Astrocyte (in vitro differentiated cells and primary cell): ENCODE measurements around the gene CALR3. TPM values are rescaled to one million over a fixed set of nuclear protein-coding genes. Genes with fewer than 3 reads are reported as not detected.

Experiments
- DNase-seq: peaks from one replicate; pipeline ENCODE4 v3.0.0-alpha.2; 2010; ENCODE audit warnings: low read depth
- FAIRE-seq: peaks from 2 replicates; lab custom pipeline; 2011; peaks lifted over from hg19 to GRCh38; lab: Jason Lieb, UNC
- H2AFZ ChIP-seq: 2 replicates; pipeline ENCODE4 v1.6.0; 2012; ENCODE audit warnings: low read depth, low read length, inconsistent platforms
- H3K27ac ChIP-seq: 2 replicates; pipeline ENCODE4 v1.5.1; 2011; ENCODE audit warnings: low read depth, low read length, inconsistent platforms
- H3K27me3 ChIP-seq: 2 replicates; pipeline ENCODE4 v1.6.0; 2011; ENCODE audit warnings: low read length, inconsistent platforms; ENCODE audit not compliant: insufficient read depth
- H3K36me3 ChIP-seq: 2 replicates; pipeline ENCODE4 v1.5.1; 2011; ENCODE audit warnings: low read length, inconsistent platforms; ENCODE audit not compliant: insufficient read depth
- H3K4me1 ChIP-seq: 2 replicates; pipeline ENCODE4 v1.5.1; 2011; ENCODE audit warnings: low read length, inconsistent platforms; ENCODE audit not compliant: insufficient read depth
- H3K4me2 ChIP-seq: 2 replicates; pipeline ENCODE4 v1.6.0; 2012; ENCODE audit warnings: low read length, inconsistent platforms
- H3K4me3 ChIP-seq: 2 replicates; pipeline ENCODE4 v1.5.1; 2011; ENCODE audit warnings: low read depth, mild to moderate bottlenecking, low read length, inconsistent platforms; ENCODE audit not compliant: insufficient read depth
- H3K79me2 ChIP-seq: 2 replicates; pipeline ENCODE4 v1.6.0; 2012; ENCODE audit warnings: mild to moderate bottlenecking, low read length, inconsistent platforms; ENCODE audit not compliant: insufficient read depth
- H3K9ac ChIP-seq: 2 replicates; pipeline ENCODE4 v1.6.0; 2012; ENCODE audit warnings: mild to moderate bottlenecking, low read length, inconsistent platforms
- H3K9me3 ChIP-seq: 2 replicates; pipeline ENCODE4 v1.5.1; 2012; ENCODE audit warnings: low read depth, mild to moderate bottlenecking, low read length, inconsistent platforms; ENCODE audit not compliant: insufficient read depth
- H4K20me1 ChIP-seq: 2 replicates; pipeline ENCODE4 v1.6.0; 2012; ENCODE audit warnings: low read length, inconsistent platforms; ENCODE audit not compliant: insufficient read depth
- H3K27ac Mint-ChIP-seq: one replicate; pipeline ENCODE4 v1.8.0; 2021; ENCODE audit warnings: mild to moderate bottlenecking, mixed read lengths; ENCODE audit not compliant: unreplicated experiment
- H3K27me3 Mint-ChIP-seq: one replicate; pipeline ENCODE4 v1.8.0; 2021; ENCODE audit warnings: low read depth, mixed read lengths; ENCODE audit not compliant: unreplicated experiment
- H3K36me3 Mint-ChIP-seq: one replicate; pipeline ENCODE4 v1.8.0; 2021; ENCODE audit warnings: low read depth, mixed read lengths; ENCODE audit not compliant: unreplicated experiment
- H3K4me1 Mint-ChIP-seq: one replicate; pipeline ENCODE4 v1.8.0; 2021; ENCODE audit warnings: low read depth, mixed read lengths; ENCODE audit not compliant: unreplicated experiment
- H3K4me3 Mint-ChIP-seq: one replicate; pipeline ENCODE4 v1.8.0; 2021; ENCODE audit warnings: mild to moderate bottlenecking, moderate library complexity, mixed read lengths; ENCODE audit not compliant: unreplicated experiment
- H3K9me3 Mint-ChIP-seq: one replicate; pipeline ENCODE4 v1.8.0; 2021; ENCODE audit warnings: mild to moderate bottlenecking, mixed read lengths; ENCODE audit not compliant: unreplicated experiment
- EZH2 ChIP-seq: IDR thresholded peaks from 2 replicates; pipeline ENCODE4 v1.6.1; 2012; ENCODE audit warnings: mild to moderate bottlenecking, low read length, inconsistent platforms; ENCODE audit not compliant: insufficient read depth
- total RNA-seq: library from RNA; stranded (reverse); gene quantifications from 2 replicates; pipeline ENCODE4 v1.2.1, GENCODE V29; 2021
- TF ChIP-seq, protein P1 (sequence below): IDR thresholded peaks from 2 replicates; pipeline ENCODE4 v1.5.1; 2011; ENCODE audit warnings: low read depth, mild to moderate bottlenecking, inconsistent platforms, low read length, moderate library complexity; ENCODE audit not compliant: insufficient read depth

CALR3 gene
- total RNA-seq, 1 donor from 2014 or later, result not detected

GRCh38 chr19:16433986-16434385 is 62.0 kb downstream of the CALR3 start:
- Mint-ChIP-seq H3K4me1 (peaks cover 28% of the 10 kb centered on the region), H3K27me3 (no peaks in the 10 kb centered on the region), H3K36me3 (peaks cover 12% of the 10 kb centered on the region), H3K27ac (peak overlapping the region; percentile 99), H3K9me3 (no peaks in the 10 kb centered on the region), H3K4me3 (no peak overlapping the region)
- Histone ChIP-seq H3K79me2 (no peaks in the 10 kb centered on the region), H3K36me3 (peaks cover 5% of the 10 kb centered on the region), H3K27me3 (no peaks in the 10 kb centered on the region), H3K4me2 (no peak overlapping the region), H3K9me3 (no peaks in the 10 kb centered on the region), H3K9ac (no peak overlapping the region), H3K27ac (peak overlapping the region; percentile 94), H3K4me1 (peaks cover 31% of the 10 kb centered on the region), H4K20me1 (peaks cover 5% of the 10 kb centered on the region), H2AFZ (no peak overlapping the region), H3K4me3 (no peak overlapping the region)
- FAIRE-seq (no peak), DNase-seq (no peak)
- TF ChIP-seq EZH2, result no peak
- TF ChIP-seq, protein P1, sequence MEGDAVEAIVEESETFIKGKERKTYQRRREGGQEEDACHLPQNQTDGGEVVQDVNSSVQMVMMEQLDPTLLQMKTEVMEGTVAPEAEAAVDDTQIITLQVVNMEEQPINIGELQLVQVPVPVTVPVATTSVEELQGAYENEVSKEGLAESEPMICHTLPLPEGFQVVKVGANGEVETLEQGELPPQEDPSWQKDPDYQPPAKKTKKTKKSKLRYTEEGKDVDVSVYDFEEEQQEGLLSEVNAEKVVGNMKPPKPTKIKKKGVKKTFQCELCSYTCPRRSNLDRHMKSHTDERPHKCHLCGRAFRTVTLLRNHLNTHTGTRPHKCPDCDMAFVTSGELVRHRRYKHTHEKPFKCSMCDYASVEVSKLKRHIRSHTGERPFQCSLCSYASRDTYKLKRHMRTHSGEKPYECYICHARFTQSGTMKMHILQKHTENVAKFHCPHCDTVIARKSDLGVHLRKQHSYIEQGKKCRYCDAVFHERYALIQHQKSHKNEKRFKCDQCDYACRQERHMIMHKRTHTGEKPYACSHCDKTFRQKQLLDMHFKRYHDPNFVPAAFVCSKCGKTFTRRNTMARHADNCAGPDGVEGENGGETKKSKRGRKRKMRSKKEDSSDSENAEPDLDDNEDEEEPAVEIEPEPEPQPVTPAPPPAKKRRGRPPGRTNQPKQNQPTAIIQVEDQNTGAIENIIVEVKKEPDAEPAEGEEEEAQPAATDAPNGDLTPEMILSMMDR, result no peak

DNA sequence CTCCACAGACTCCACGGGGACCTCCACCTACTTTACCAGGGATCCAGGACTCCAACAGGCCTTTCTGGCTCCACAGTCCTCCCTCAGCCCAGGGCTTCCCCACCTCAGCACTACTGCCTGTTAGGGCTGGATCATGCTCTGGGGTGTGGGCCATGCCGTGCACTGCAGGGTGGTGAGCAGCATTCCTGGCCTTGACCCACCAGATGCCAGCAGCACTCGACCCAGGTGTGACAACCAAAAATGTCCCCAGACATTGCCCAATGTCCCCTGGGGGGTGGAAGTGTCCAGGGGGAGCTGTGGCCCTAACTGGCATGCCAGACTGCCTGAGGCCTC is 66.2 kb downstream of the CALR3 start:
- peaks cover 16% of the 10 kb centered on the region for H3K36me3 Mint-ChIP-seq
- H3K36me3 ChIP-seq, result peaks cover 5% of the 10 kb centered on the region

GRCh38 chr19:16429066-16429758 is 66.8 kb downstream of the CALR3 start:
- peaks cover 3% of the 10 kb centered on the region for H3K4me1 ChIP-seq
- H3K4me2 ChIP-seq, result no peak overlapping the region
- no peak overlapping the region for H3K27ac ChIP-seq
- no peak overlapping the region for H2AFZ ChIP-seq
- H3K9me3 Mint-ChIP-seq, result no peaks in the 10 kb centered on the region
- no peak overlapping the region for H3K4me3 ChIP-seq
- no peak overlapping the region for H3K4me3 Mint-ChIP-seq
- TF ChIP-seq, protein P1, result no peak
- TF ChIP-seq EZH2, result no peak
- H3K79me2 ChIP-seq, result no peaks in the 10 kb centered on the region
- FAIRE-seq, result no peak
- DNase-seq, result no peak
- peaks cover 5% of the 10 kb centered on the region for H3K36me3 ChIP-seq
- H3K9ac ChIP-seq, result no peak overlapping the region
- no peaks in the 10 kb centered on the region for H3K27me3 ChIP-seq
- no peak overlapping the region for H3K27ac Mint-ChIP-seq
- H3K9me3 ChIP-seq, result no peaks in the 10 kb centered on the region
- H3K36me3 Mint-ChIP-seq, result peaks cover 16% of the 10 kb centered on the region
- no peaks in the 10 kb centered on the region for H3K27me3 Mint-ChIP-seq
- peaks cover under 1% of the 10 kb centered on the region for H3K4me1 Mint-ChIP-seq
- H4K20me1 ChIP-seq, result no peaks in the 10 kb centered on the region

More for the DNA sequence above, 66.2 kb downstream of the CALR3 start:
- Mint-ChIP-seq H3K27ac (no peak overlapping the region), H3K9me3 (no peaks in the 10 kb centered on the region), H3K4me3 (no peak overlapping the region), H3K4me1 (peaks cover 5% of the 10 kb centered on the region), H3K27me3 (no peaks in the 10 kb centered on the region)
- FAIRE-seq, result no peak
- Histone ChIP-seq H4K20me1 (no peaks in the 10 kb centered on the region), H3K9me3 (no peaks in the 10 kb centered on the region), H2AFZ (no peak overlapping the region), H3K9ac (no peak overlapping the region), H3K4me1 (peaks cover 8% of the 10 kb centered on the region), H3K27ac (no peak overlapping the region), H3K4me2 (no peak overlapping the region), H3K79me2 (no peaks in the 10 kb centered on the region), H3K27me3 (no peaks in the 10 kb centered on the region), H3K4me3 (no peak overlapping the region)
- TF ChIP-seq, protein P1, result no peak
- TF ChIP-seq EZH2, result no peak
- no peak for DNase-seq

Other genes starting within 250 kb of the CALR3 start
- 1.9 and 2.0 TPM in 2 replicates for gene KLF2, start 171.3 kb downstream of the CALR3 start, total RNA-seq
- 35.1 and 36.8 TPM in 2 replicates for gene EPS15L1, start 24.2 kb downstream of the CALR3 start, total RNA-seq
- 4.4 and 5.0 TPM in 2 replicates for gene C19orf44, start 227 bp upstream of the CALR3 start, total RNA-seq
- 41.5 and 45.3 TPM in 2 replicates for gene CHERP, start 46.3 kb upstream of the CALR3 start, total RNA-seq
- gene SLC35E1, start 76.2 kb upstream of the CALR3 start, total RNA-seq, result 63.1 and 66.2 TPM in 2 replicates
- gene MED26, start 132.0 kb upstream of the CALR3 start, total RNA-seq, result 11.8 and 15.0 TPM in 2 replicates
- gene SMIM7, start 164.0 kb upstream of the CALR3 start, total RNA-seq, result 45.3 and 49.4 TPM in 2 replicates
- 1.9 and 2.2 TPM in 2 replicates for gene TMEM38A, start 165.0 kb upstream of the CALR3 start, total RNA-seq
- gene NWD1, start 223.7 kb upstream of the CALR3 start, total RNA-seq, result not detected in 2 replicates